Urothelium cell line (cell line): Measurements from ENCODE around the gene LARGE1.
A peak's percentile ranks its signal among the peaks of the same experiment; 100 is the strongest.
"Not testable (repeated sequence)": the region's sequence is repeated elsewhere in the genome, so short reads cannot be mapped to it uniquely, and the experiment has no call there.

Experiments
- DNase-seq: peaks from one replicate; pipeline ENCODE4 v3.0.0; 2011; ENCODE audit warnings: low spot score, mixed read lengths
- FAIRE-seq: peaks from 2 replicates; lab custom pipeline; 2011; peaks lifted over from hg19 to GRCh38; lab: Jason Lieb, UNC

Gene LARGE1

GRCh38 chr22:33401291-33401690 is 519.0 kb downstream of the LARGE1 start:
- DNase-seq (no peak), FAIRE-seq (no peak)

GRCh38 chr22:33400891-33401290 is 519.4 kb downstream of the LARGE1 start:
- FAIRE-seq: no peak
- DNase-seq: no peak

- no peak for FAIRE-seq
- no peak for DNase-seq
These were observed 520.0 kb downstream of the LARGE1 start for GRCh38 chr22:33400061-33400840.

GRCh38 chr22:33397381-33397907 is 522.8 kb downstream of the LARGE1 start:
- no peak for DNase-seq
- FAIRE-seq: no peak

GRCh38 chr22:33393432-33393831 is 526.8 kb downstream of the LARGE1 start:
- FAIRE-seq: no peak
- no peak for DNase-seq

GRCh38 chr22:33391298-33391697 is 529.0 kb downstream of the LARGE1 start:
- FAIRE-seq: no peak
- no peak for DNase-seq

- DNase-seq: peak; percentile 26
- FAIRE-seq: no peak
These were observed 530.3 kb downstream of the LARGE1 start for GRCh38 chr22:33389936-33390335.

GRCh38 chr22:33386270-33386669 is 534.0 kb downstream of the LARGE1 start:
- DNase-seq (no peak), FAIRE-seq (no peak)

GRCh38 chr22:33385611-33386010 is 534.7 kb downstream of the LARGE1 start:
- DNase-seq: no peak
- no peak for FAIRE-seq

GRCh38 chr22:33382436-33382835 is 537.8 kb downstream of the LARGE1 start:
- DNase-seq (no peak), FAIRE-seq (no peak)

GRCh38 chr22:33381531-33382406 is 538.5 kb downstream of the LARGE1 start:
- no peak for DNase-seq
- FAIRE-seq: peak; percentile 46

- FAIRE-seq: peak; percentile 85
- peak; percentile 66 for DNase-seq
These were observed 539.3 kb downstream of the LARGE1 start for GRCh38 chr22:33380789-33381530.

- no peak for DNase-seq
- FAIRE-seq: no peak
These were observed 540.4 kb downstream of the LARGE1 start for GRCh38 chr22:33379836-33380235.

GRCh38 chr22:33372875-33373274 is 547.4 kb downstream of the LARGE1 start:
- FAIRE-seq: no peak

GRCh38 chr22:33363256-33363655 is 557.0 kb downstream of the LARGE1 start:
- not testable (repeated sequence) for FAIRE-seq, DNase-seq

More at GRCh38 chr22:33372875-33373274, 547.4 kb downstream of the LARGE1 start:
- no peak for DNase-seq

GRCh38 chr22:33362702-33363101 is 557.6 kb downstream of the LARGE1 start:
- DNase-seq (no peak), FAIRE-seq (no peak)

GRCh38 chr22:33361581-33361980 is 558.7 kb downstream of the LARGE1 start:
- no peak for FAIRE-seq
- no peak for DNase-seq

GRCh38 chr22:33357981-33358399 is 562.3 kb downstream of the LARGE1 start:
- DNase-seq (no peak), FAIRE-seq (no peak)

GRCh38 chr22:33354928-33355327 is 565.3 kb downstream of the LARGE1 start:
- DNase-seq: no peak
- no peak for FAIRE-seq

GRCh38 chr22:33353502-33353901 is 566.8 kb downstream of the LARGE1 start:
- FAIRE-seq: no peak
- DNase-seq: no peak

- no peak for FAIRE-seq
These were observed 567.5 kb downstream of the LARGE1 start for GRCh38 chr22:33352768-33353167.

More at GRCh38 chr22:33352768-33353167, 567.5 kb downstream of the LARGE1 start:
- DNase-seq: no peak
